ENCODE data around the gene TRPC4AP. TPM values are rescaled to one million over a fixed set of nuclear protein-coding genes. Genes with fewer than 3 reads are reported as not detected.
A peak's percentile ranks its signal among the peaks of the same experiment; 100 is the strongest.

TRPC4AP gene
- total RNA-seq, 1 experiment from 2014 or later = 79.0 TPM

DNA sequence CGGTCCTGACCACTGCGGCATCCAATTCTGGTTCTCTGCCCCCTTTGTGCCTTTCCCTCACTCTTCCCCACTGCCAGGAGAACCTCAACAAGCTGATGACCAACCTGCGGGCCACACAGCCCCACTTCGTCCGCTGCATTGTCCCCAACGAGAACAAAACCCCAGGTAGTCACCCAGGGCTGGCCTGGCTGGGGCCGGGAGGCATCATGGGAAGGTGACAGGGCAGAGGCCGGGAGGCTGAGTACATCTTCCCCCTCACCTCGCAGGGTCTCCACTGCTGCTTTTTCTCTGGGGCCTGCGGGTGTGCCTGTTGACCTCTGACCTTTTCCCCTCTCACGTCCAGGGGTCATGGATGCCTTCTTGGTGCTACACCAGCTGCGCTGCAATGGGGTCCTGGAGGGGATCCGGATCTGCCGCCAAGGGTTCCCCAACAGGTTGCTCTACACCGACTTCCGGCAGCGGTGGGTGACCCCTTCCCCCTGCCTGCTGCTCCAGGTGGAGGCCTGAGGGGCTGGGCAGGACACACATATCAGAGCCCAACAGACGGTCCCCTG, 101.9 kb downstream of the TRPC4AP start:
- TF ChIP-seq CTCF (IDR thresholded peaks at IDR 0.05; ENCODE audit: unreplicated experiment) = no peak
- peaks cover 11% of the 10 kb centered on the region for H3K27me3 Mint-ChIP-seq (ENCODE audit: unreplicated experiment)
- H3K36me3 Mint-ChIP-seq (ENCODE audit: insufficient read depth, unreplicated experiment) = peaks cover 60% of the 10 kb centered on the region
- H3K4me1 Mint-ChIP-seq (ENCODE audit: low read depth, unreplicated experiment) = no peaks in the 10 kb centered on the region
- H3K27ac Mint-ChIP-seq (ENCODE audit: unreplicated experiment) = peak overlapping the region; percentile 28
- no peaks in the 10 kb centered on the region for H3K9me3 Mint-ChIP-seq (ENCODE audit: low read depth, unreplicated experiment)
- CTCF ChIA-PET = interaction anchor here (1.0 kb wide), 1 partner anchor 115 kb away, joined by 4 read pairs; no protein-coding TSS in a partner anchor
- BruUV-seq (replicated peaks) = no TSS peak
- no peak overlapping the region for H3K4me3 Mint-ChIP-seq (ENCODE audit: low read depth, unreplicated experiment)
- intact Hi-C loops (cut with micrococcal nuclease; ENCODE audit: unreplicated experiment) = no loop called here
- no peak for DNase-seq

DNA sequence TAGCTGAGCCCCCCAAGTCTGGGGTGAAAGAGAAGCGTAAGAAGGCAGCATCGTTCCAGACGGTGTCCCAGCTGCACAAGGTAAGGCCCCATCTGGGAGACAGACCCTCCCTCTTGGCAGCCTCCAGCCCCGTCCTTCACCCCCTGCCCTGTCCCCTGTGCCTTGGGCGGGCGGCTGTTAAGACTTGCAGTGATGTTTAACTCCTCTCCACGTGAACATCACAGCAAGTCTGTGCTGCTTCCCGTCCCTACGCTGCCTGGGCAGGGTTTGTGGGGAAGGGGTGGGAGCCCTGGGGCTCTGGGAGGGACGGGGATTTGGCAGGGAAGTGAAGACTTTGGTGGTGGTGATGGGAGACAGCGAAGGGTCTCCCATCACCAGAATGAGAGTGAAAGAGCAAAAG, 102.4 kb downstream of the TRPC4AP start:
- no peak overlapping the region for H3K27ac Mint-ChIP-seq (ENCODE audit: unreplicated experiment)
- DNase-seq = no peak
- intact Hi-C loops (cut with micrococcal nuclease; ENCODE audit: unreplicated experiment) = no loop called here
- H3K9me3 Mint-ChIP-seq (ENCODE audit: low read depth, unreplicated experiment) = no peaks in the 10 kb centered on the region
- BruUV-seq (replicated peaks) = no TSS peak
- no peak overlapping the region for H3K4me3 Mint-ChIP-seq (ENCODE audit: low read depth, unreplicated experiment)
- H3K27me3 Mint-ChIP-seq (ENCODE audit: unreplicated experiment) = peaks cover 16% of the 10 kb centered on the region
- H3K36me3 Mint-ChIP-seq (ENCODE audit: insufficient read depth, unreplicated experiment) = peaks cover 65% of the 10 kb centered on the region
- peaks cover 5% of the 10 kb centered on the region for H3K4me1 Mint-ChIP-seq (ENCODE audit: low read depth, unreplicated experiment)
- TF ChIP-seq CTCF (IDR thresholded peaks at IDR 0.05; ENCODE audit: unreplicated experiment) = no peak
- CTCF ChIA-PET = interaction anchor here (1.0 kb wide), 1 partner anchor 115 kb away, joined by 4 read pairs; no protein-coding TSS in a partner anchor

DNA sequence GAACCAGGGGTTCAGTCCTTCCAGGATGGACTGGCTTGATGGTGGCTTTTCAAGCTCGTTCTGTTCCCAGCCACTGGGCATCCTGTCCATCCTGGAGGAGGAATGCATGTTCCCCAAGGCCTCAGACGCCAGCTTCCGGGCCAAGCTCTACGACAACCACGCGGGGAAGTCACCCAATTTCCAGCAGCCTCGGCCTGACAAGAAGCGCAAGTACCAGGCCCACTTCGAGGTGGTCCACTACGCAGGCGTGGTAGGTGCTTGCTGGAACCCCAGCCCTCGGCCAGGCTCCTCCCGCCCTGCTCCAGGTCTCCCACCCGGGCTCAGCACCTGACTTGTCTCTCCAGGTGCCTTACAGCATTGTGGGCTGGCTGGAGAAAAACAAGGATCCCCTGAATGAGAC, 102.9 kb downstream of the TRPC4AP start:
- Mint-ChIP-seq H3K4me3 (ENCODE audit: low read depth, unreplicated experiment) (no peak overlapping the region), H3K9me3 (ENCODE audit: low read depth, unreplicated experiment) (no peaks in the 10 kb centered on the region), H3K27ac (ENCODE audit: unreplicated experiment) (no peak overlapping the region), H3K27me3 (ENCODE audit: unreplicated experiment) (peaks cover 22% of the 10 kb centered on the region), H3K36me3 (ENCODE audit: insufficient read depth, unreplicated experiment) (peaks cover 69% of the 10 kb centered on the region), H3K4me1 (ENCODE audit: low read depth, unreplicated experiment) (peaks cover 10% of the 10 kb centered on the region)
- CTCF ChIA-PET = interaction anchor here (1.0 kb wide), 1 partner anchor 114 kb away, joined by 4 read pairs; no protein-coding TSS in a partner anchor
- intact Hi-C loops (cut with micrococcal nuclease; ENCODE audit: unreplicated experiment) = no loop called here
- BruUV-seq (replicated peaks) = no TSS peak
- DNase-seq = no peak
- TF ChIP-seq CTCF (IDR thresholded peaks at IDR 0.05; ENCODE audit: unreplicated experiment) = no peak

DNA sequence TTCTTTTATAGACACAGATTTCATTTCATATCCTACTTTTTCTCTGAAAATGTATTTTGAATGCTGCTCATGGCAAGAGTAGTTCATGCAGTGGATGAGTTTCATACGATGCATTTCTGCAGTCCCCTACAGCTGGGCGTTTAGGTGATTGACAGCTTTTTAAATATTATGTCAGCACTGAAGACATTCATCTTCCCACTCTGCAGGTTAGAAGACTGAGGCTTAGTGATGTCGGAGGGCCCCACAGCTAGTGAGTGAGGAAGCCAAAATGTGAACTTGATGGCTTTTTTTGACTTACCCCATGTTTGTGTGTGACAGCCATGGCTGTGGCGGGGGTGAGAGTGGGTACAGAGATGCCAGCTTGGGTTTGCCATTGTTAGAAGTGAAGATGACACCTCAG, 103.5 kb downstream of the TRPC4AP start:
- CTCF ChIA-PET = no interaction called here
- TF ChIP-seq CTCF (IDR thresholded peaks at IDR 0.05; ENCODE audit: unreplicated experiment) = no peak
- Mint-ChIP-seq H3K36me3 (ENCODE audit: insufficient read depth, unreplicated experiment) (peaks cover 69% of the 10 kb centered on the region), H3K4me1 (ENCODE audit: low read depth, unreplicated experiment) (peaks cover 12% of the 10 kb centered on the region), H3K9me3 (ENCODE audit: low read depth, unreplicated experiment) (no peaks in the 10 kb centered on the region), H3K27me3 (ENCODE audit: unreplicated experiment) (peaks cover 25% of the 10 kb centered on the region), H3K27ac (ENCODE audit: unreplicated experiment) (no peak overlapping the region), H3K4me3 (ENCODE audit: low read depth, unreplicated experiment) (no peak overlapping the region)
- DNase-seq = no peak
- intact Hi-C loops (cut with micrococcal nuclease; ENCODE audit: unreplicated experiment) = no loop called here
- no TSS peak for BruUV-seq (replicated peaks)
